ENCODE data around the gene CLCNKB. TPM values are rescaled to one million over a fixed set of nuclear protein-coding genes. Genes with fewer than 3 reads are reported as not detected.
"Not testable (repeated sequence)": the region's sequence is repeated elsewhere in the genome, so short reads cannot be mapped to it uniquely, and the experiment has no call there.

Gene CLCNKB
- total and polyA plus RNA-seq, 12 donors, result 0.57 to 3.4 (median 2.0) TPM

DNA sequence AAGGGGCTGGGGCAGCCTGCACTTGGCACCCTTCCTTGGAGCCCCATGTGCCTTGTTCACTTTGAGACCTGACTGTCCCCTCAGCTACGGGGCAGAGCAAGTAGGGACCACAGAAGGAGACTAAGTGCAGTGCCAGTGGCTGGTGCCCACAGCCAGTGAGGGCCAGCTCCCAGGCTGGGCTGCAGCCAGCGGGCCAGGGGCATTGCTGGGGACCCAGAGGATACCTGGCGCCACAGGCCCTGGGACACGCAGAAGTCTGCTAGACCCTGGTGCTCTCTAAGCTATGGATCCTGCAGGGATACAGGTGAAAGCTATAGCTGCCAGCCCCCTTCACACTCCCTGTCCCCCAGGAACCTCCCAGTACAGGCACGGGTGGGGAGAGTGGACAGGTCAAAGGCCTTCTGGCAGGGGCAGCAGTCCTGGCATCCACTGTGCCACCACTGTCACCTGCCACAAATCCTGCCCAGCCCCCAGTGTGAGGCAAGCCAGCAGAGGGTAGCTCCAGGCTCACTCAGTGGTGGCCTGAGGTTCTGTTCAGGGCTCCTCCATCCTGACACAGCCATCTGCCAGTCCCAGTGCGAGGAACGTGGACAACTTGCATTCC is 20.4 kb upstream of the CLCNKB start:
- Histone ChIP-seq H3K27ac (no peak overlapping the region), H3K4me1 (peaks cover 14 to 44% (median 24%) of the 10 kb centered on the region in 9 donors)
- TF ChIP-seq, protein P1, sequence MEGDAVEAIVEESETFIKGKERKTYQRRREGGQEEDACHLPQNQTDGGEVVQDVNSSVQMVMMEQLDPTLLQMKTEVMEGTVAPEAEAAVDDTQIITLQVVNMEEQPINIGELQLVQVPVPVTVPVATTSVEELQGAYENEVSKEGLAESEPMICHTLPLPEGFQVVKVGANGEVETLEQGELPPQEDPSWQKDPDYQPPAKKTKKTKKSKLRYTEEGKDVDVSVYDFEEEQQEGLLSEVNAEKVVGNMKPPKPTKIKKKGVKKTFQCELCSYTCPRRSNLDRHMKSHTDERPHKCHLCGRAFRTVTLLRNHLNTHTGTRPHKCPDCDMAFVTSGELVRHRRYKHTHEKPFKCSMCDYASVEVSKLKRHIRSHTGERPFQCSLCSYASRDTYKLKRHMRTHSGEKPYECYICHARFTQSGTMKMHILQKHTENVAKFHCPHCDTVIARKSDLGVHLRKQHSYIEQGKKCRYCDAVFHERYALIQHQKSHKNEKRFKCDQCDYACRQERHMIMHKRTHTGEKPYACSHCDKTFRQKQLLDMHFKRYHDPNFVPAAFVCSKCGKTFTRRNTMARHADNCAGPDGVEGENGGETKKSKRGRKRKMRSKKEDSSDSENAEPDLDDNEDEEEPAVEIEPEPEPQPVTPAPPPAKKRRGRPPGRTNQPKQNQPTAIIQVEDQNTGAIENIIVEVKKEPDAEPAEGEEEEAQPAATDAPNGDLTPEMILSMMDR (IDR thresholded peaks at IDR 0.05), result no peak

DNA sequence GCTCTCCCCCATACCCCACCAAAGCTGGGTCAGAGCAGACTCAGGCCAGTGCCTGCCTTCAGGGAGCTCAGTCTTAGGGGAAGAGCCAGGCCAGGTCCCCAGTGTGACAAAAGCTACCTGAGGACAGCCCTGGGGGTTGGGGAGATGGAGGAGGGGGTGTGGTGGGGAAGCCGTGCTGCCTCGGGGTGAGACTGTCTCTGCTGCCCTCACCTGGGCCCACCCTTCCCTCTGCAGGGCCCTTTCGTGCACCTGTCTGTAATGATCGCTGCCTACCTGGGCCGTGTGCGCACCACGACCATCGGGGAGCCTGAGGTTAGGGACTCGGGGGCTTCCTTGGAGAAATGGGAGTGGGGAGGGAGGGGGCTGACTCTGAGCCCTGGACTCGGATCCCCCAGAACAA is 17.3 kb upstream of the CLCNKB start:
- H3K36me3 ChIP-seq; H3K27ac ChIP-seq; intact Hi-C loops (cut with DNase I); H3K4me3 ChIP-seq; H3K9me3 ChIP-seq; ATAC-seq; DNase-seq: not testable (repeated sequence)
- H3K27me3 ChIP-seq, result peaks cover 0 to 30% (median 14%) of the 10 kb centered on the region in 7 donors
- peaks cover 0 to 17% (median 8%) of the 10 kb centered on the region in 9 donors for H3K4me1 ChIP-seq
- 38 to 40% methylated on average over 9 of the region's 10 CpGs for WGBS, 2 donors

More for the DNA sequence above, 20.4 kb upstream of the CLCNKB start:
- intact Hi-C loops (cut with DNase I), result no loop called here
- no peaks in the 10 kb centered on the region for H3K36me3 ChIP-seq
- ATAC-seq, result no peak
- no peak overlapping the region for H3K4me3 ChIP-seq
- DNase-seq, result no peak
- H3K27me3 ChIP-seq, result peaks cover 0 to 18% (median 0%) of the 10 kb centered on the region in 7 donors
- no peaks in the 10 kb centered on the region for H3K9me3 ChIP-seq
- WGBS, 2 donors, result 74 to 77% methylated on average over 7 of the region's 7 CpGs

DNA sequence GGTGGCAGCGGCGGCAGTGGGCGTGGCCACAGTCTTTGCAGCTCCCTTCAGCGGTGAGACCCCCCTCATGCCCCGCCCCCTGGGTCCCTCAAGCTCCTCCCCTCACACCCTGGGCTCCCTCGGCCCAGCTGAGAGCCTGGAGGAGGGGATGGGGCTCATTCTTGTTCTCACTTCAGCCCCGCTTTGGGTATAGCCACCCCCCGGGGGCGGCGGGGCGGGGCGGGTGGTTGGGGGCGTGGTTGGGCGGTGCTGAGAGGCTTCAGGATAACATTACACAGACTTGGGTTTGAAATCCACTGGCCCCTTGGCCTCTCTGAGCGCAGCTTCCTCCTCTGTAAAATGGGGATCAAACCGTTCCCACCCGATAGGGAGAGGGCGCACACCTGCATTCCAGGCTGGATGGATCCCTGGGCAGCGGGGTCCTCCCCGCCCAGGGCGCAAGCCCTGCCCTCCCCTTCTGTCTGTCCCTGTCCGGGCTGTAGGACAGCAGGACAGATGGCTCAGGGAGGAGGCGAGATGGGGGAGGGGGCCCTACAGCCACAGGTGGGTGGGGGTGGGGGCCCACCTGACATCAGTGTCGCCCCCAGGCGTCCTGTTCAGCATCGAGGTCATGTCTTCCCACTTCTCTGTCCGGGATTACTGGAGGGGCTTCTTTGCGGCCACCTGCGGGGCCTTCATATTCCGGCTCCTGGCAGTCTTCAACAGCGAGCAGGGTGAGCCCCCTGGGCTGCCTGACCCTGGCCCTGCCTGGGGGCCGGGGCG is 16.7 kb upstream of the CLCNKB start:
- peak in 6 of 8 donors; percentile 13 to 48 (median 28) for ATAC-seq
- DNase-seq, result no peak
- Histone ChIP-seq H3K4me3 (peak overlapping the region in 6 of 10 donors; percentile 3 to 31 (median 21)), H3K27me3 (peaks cover 0 to 30% (median 14%) of the 10 kb centered on the region in 7 donors), H3K4me1 (peaks cover 0 to 13% (median 8%) of the 10 kb centered on the region in 9 donors), H3K9me3 (no peaks in the 10 kb centered on the region), H3K27ac (no peak overlapping the region), H3K36me3 (no peaks in the 10 kb centered on the region)
- 16 to 20% methylated on average over 26 to 33 of the region's 33 CpGs for WGBS, 2 donors
- intact Hi-C loops (cut with DNase I), result no loop called here
- TF ChIP-seq, protein P1 (IDR thresholded peaks at IDR 0.05), result no peak

DNA sequence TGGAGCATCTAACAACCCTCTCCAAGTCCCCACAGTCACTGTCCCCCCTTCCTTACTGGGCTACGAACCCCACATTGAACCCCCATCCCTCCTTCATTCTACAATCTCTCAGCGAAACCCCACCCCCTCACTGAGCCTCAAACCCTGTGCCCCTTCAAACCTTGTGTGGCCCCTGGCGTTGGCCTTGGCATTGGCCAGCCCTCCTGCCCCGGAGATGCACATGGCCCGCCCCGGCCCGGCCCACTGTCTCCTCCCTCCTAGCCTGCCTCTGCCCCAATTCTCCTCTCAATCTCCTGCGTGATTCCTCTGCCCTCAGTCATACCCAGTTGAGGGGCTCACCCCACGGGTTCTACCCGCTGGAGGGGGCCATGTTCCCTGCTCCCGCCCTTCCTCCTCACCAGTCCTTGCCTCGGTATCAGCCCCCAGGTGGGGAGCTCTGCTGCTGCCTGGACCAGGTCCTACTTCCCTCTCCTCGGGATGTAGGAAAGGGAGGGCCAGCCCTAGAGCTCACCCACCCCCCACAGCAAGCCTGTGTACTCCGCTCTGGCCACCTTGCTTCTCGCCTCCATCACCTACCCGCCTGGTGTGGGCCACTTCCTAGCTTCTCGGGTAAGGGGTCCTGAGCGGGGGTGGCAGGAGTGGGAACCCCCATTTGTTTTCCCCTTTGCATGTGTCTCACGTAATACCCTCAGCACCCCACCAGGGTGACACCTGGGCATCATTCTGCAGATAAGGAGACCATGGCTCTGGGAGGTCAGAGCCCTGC is 15.2 kb upstream of the CLCNKB start:
- TF ChIP-seq, protein P1 (IDR thresholded peaks at IDR 0.05), result no peak
- 66 to 74% methylated on average over 19 of the region's 19 CpGs for WGBS, 2 donors

DNA sequence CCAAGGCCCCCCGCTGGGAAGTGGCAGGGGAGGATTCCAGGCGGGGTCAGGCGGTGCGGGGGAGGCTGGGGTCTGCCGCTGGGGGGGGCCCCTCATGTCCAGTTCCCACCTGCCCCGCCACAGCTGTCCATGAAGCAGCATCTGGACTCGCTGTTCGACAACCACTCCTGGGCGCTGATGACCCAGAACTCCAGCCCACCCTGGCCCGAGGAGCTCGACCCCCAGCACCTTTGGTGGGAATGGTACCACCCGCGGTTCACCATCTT is 14.6 kb upstream of the CLCNKB start:
- 71% methylated on average over 9 to 13 of the region's 13 CpGs for WGBS, 2 donors

More for the DNA sequence above, 15.2 kb upstream of the CLCNKB start:
- peaks cover 4 to 20% (median 11%) of the 10 kb centered on the region in 9 donors for H3K4me1 ChIP-seq
- H3K27me3 ChIP-seq, result peaks cover 0 to 30% (median 14%) of the 10 kb centered on the region in 7 donors
- intact Hi-C loops (cut with DNase I), result no loop called here
- H3K36me3 ChIP-seq, result no peaks in the 10 kb centered on the region
- no peaks in the 10 kb centered on the region for H3K9me3 ChIP-seq
- no peak for DNase-seq
- no peak overlapping the region for H3K27ac ChIP-seq
- no peak overlapping the region for H3K4me3 ChIP-seq
- ATAC-seq, result no peak

More for the DNA sequence above, 14.6 kb upstream of the CLCNKB start:
- ATAC-seq; DNase-seq; intact Hi-C loops (cut with DNase I); H3K4me3 ChIP-seq; H3K9me3 ChIP-seq; H3K36me3 ChIP-seq; H3K27ac ChIP-seq: not testable (repeated sequence)
- Histone ChIP-seq H3K4me1 (peaks cover 4 to 20% (median 11%) of the 10 kb centered on the region in 9 donors), H3K27me3 (peaks cover 0 to 30% (median 14%) of the 10 kb centered on the region in 7 donors)

Data from heart right ventricle (tissue), 16 donors.